Right renal cortex interstitium (tissue), 3 donors: Measurements from ENCODE around the gene MIA2. TPM values are rescaled to one million over a fixed set of nuclear protein-coding genes. Genes with fewer than 3 reads are reported as not detected.

Experiments
- DNase-seq, 3 donors: peaks; one replicate each; pipeline ENCODE4 v3.0.0-alpha.2; 2013; ENCODE audit warnings: low read depth in 3 of 3, low spot score in 2 of 3
- polyA plus RNA-seq, 3 donors: library from polyadenylated mRNA; unstranded; fragments of 120-200 nt; gene quantifications; one replicate each; pipeline ENCODE4 v1.2.1, GENCODE V29; 2013; ENCODE audit not compliant: insufficient read length in 3 of 3

The MIA2 gene
- polyA plus RNA-seq, 3 donors, result 76.0 to 83.8 (median 79.3) TPM

- DNase-seq, result peak; percentile 91 to 96 (median 92)
These were observed 198.5 kb downstream of the MIA2 start, which contains the start of gene FBXO33 for GRCh38 chr14:39432179-39432618. TSS of gene FBXO33 (minus strand) at chr14:39432433. CDS start at chr14:39432162, 271 bp downstream.

- DNase-seq, result peak; percentile 76 to 87 (median 78)
These were observed 199.1 kb downstream of the MIA2 start for GRCh38 chr14:39432619-39433451.

GRCh38 chr14:39433452-39433813 lies 199.7 kb downstream of the MIA2 start:
- DNase-seq, result peak in 1 of 3 donors; percentile 6

- DNase-seq, result no peak
These were observed 200.7 kb downstream of the MIA2 start for GRCh38 chr14:39434401-39434800.

GRCh38 chr14:39435241-39435640 lies 201.5 kb downstream of the MIA2 start:
- no peak for DNase-seq

Other genes with a start within 250 kb of the MIA2 start
- 10 to 100 TPM; 65.1 to 67.7 (median 65.6) TPM for gene SEC23A, start 130.7 kb upstream of the MIA2 start, polyA plus RNA-seq
- gene GEMIN2, start 119.6 kb upstream of the MIA2 start, polyA plus RNA-seq, result 10 to 100 TPM; 23.1 to 29.6 (median 28.5) TPM
- gene TRAPPC6B, start 63.6 kb upstream of the MIA2 start, polyA plus RNA-seq, result 10 to 100 TPM; 31.1 to 33.5 (median 32.9) TPM
- 100 to 1,000 TPM; 152 to 203 (median 182) TPM for gene PNN, start 58.7 kb upstream of the MIA2 start, polyA plus RNA-seq
- gene FBXO33, start 198.5 kb downstream of the MIA2 start, polyA plus RNA-seq, result 10 to 100 TPM; 12.3 to 13.9 (median 13.2) TPM